Keratinocyte (primary cell): Measurements from ENCODE around the gene SPANXN5.

Experiments
- EZH2 ChIP-seq: IDR thresholded peaks from one replicate; pipeline ENCODE4 v1.6.1; 2012; ENCODE audit warnings: inconsistent platforms, mild to moderate bottlenecking, low read length, moderate library complexity
- TF ChIP-seq, protein P1 (sequence below), 3 experiments: IDR thresholded peaks in 1 of 3; conservative IDR thresholded peaks in 1 of 3; optimal IDR thresholded peaks in 1 of 3; 2 replicates in 2 of 3; 3 replicates in 1 of 3; pipeline versions ENCODE3 to v1.5.1; 2011; ENCODE audit warnings: low read length in 3 of 3, mild to moderate bottlenecking in 3 of 3, moderate library complexity in 2 of 3, control low read depth in 1 of 3, inconsistent platforms in 1 of 3; ENCODE audit not compliant: insufficient read depth in 2 of 3; ENCODE audit errors: extremely low read depth in 1 of 3

DNA sequence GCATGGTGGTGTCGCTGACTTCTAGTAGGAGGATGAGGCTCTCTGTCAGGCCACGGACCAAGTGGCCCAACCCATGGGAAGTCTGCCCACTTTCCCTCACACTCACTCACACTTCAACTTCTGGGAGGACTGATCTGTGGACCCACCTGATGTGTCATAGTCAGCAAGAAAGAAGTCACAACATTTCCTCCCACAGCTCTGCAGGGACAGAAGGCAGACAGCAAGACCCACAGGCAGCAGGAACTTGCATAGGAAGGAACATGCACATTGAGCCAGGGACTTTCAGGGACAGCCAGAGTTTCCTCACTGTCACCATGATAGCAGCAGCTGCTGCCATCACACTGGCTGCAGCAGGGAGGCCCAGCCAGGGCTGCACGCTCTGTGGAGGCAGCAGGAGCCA, 33.3 kb upstream of the SPANXN5 start:
- TF ChIP-seq, protein P1, sequence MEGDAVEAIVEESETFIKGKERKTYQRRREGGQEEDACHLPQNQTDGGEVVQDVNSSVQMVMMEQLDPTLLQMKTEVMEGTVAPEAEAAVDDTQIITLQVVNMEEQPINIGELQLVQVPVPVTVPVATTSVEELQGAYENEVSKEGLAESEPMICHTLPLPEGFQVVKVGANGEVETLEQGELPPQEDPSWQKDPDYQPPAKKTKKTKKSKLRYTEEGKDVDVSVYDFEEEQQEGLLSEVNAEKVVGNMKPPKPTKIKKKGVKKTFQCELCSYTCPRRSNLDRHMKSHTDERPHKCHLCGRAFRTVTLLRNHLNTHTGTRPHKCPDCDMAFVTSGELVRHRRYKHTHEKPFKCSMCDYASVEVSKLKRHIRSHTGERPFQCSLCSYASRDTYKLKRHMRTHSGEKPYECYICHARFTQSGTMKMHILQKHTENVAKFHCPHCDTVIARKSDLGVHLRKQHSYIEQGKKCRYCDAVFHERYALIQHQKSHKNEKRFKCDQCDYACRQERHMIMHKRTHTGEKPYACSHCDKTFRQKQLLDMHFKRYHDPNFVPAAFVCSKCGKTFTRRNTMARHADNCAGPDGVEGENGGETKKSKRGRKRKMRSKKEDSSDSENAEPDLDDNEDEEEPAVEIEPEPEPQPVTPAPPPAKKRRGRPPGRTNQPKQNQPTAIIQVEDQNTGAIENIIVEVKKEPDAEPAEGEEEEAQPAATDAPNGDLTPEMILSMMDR (optimal IDR thresholded peaks at IDR 0.05 in 1 of 3, IDR thresholded peaks at IDR 0.05 in 1 of 3, conservative IDR thresholded peaks at IDR 0.05 in 1 of 3; ENCODE audit: extremely low read depth in 1 of 3, insufficient read depth in 2 of 3, low read length in 3 of 3): no peak
- no peak for TF ChIP-seq EZH2
